Brain microvascular endothelial cell (primary cell): ENCODE measurements around the gene SLF2.

ENCODE experiments used
- DNase-seq: peaks from one replicate; pipeline ENCODE4 v3.0.0-alpha.2; 2020
- H3K27ac ChIP-seq: fragments of 250-450 bp; sonication (Bioruptor Pico); 2 replicates; pipeline ENCODE4 v1.5.1; 2020; ENCODE audit warnings: mild to moderate bottlenecking, moderate library complexity
- H3K27me3 ChIP-seq: fragments of 250-450 bp; sonication (Bioruptor Pico); replicated peaks from 2 replicates; pipeline ENCODE4 v1.5.1; 2020; ENCODE audit warnings: mild to moderate bottlenecking
- H3K36me3 ChIP-seq: fragments of 250-450 bp; sonication (Bioruptor Pico); replicated peaks from 2 replicates; pipeline ENCODE4 v1.5.1; 2020; ENCODE audit warnings: mild to moderate bottlenecking
- H3K4me3 ChIP-seq: 2 replicates; pipeline ENCODE4 v1.5.1; 2011; ENCODE audit warnings: low read depth, mild to moderate bottlenecking, control low read depth, low read length, moderate library complexity
- in situ Hi-C: cut with HindIII; loops from 2 replicates; pipeline ENCODE4 v1.10.0; 2017; ENCODE audit warnings: low sequenced_read_pairs, low pct_ligation_motif_present
- TF ChIP-seq, protein P1 (sequence below): IDR thresholded peaks from 2 replicates; pipeline ENCODE4 v1.5.1; 2011; ENCODE audit warnings: low read depth, mild to moderate bottlenecking, moderate library complexity, low read length, control low read depth, inconsistent platforms; ENCODE audit errors: missing control alignments

The SLF2 gene

GRCh38 chr10:100911472-100911871 lies 1.3 kb upstream of the SLF2 start:
- Histone ChIP-seq H3K27me3 (no peaks in the 10 kb centered on the region), H3K36me3 (no peaks in the 10 kb centered on the region), H3K27ac (no peak overlapping the region), H3K4me3 (no peak overlapping the region)
- in situ Hi-C loops = no loop called here
- no peak for DNase-seq
- TF ChIP-seq, protein P1, sequence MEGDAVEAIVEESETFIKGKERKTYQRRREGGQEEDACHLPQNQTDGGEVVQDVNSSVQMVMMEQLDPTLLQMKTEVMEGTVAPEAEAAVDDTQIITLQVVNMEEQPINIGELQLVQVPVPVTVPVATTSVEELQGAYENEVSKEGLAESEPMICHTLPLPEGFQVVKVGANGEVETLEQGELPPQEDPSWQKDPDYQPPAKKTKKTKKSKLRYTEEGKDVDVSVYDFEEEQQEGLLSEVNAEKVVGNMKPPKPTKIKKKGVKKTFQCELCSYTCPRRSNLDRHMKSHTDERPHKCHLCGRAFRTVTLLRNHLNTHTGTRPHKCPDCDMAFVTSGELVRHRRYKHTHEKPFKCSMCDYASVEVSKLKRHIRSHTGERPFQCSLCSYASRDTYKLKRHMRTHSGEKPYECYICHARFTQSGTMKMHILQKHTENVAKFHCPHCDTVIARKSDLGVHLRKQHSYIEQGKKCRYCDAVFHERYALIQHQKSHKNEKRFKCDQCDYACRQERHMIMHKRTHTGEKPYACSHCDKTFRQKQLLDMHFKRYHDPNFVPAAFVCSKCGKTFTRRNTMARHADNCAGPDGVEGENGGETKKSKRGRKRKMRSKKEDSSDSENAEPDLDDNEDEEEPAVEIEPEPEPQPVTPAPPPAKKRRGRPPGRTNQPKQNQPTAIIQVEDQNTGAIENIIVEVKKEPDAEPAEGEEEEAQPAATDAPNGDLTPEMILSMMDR = no peak

- Histone ChIP-seq H3K27me3 (no peaks in the 10 kb centered on the region), H3K36me3 (no peaks in the 10 kb centered on the region), H3K4me3 (peak overlapping the region; percentile 50), H3K27ac (peak overlapping the region; percentile 79)
- in situ Hi-C loops = no loop called here
- TF ChIP-seq, protein P1 = no peak
- DNase-seq = peak; percentile 29
These were observed 654 bp upstream of the SLF2 start for GRCh38 chr10:100912013-100912604.

DNA sequence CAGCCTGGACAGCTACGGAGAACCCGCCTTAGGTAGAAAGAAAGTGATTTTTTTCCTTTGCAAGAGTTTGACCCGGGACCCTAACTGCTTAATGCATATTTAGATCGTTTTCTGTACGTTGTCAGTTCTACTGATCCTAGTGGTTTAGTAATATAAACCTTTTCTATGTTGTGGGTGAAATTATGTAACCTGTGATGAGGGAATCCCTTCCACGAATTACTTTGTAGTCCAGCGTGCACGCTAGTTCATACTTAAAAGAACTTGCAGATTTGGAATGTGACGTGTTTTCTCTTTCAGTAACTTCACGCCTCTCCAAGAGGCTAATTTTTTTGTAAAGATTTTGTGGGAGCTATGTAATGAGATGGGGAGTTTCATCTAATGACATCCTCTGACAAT lies 705 bp downstream of the SLF2 start:
- Histone ChIP-seq H3K4me3 (peak overlapping the region; percentile 97), H3K27ac (no peak overlapping the region), H3K27me3 (no peaks in the 10 kb centered on the region), H3K36me3 (peaks cover 7% of the 10 kb centered on the region)
- in situ Hi-C loops = no loop called here
- TF ChIP-seq, protein P1 = no peak
- no peak for DNase-seq

DNA sequence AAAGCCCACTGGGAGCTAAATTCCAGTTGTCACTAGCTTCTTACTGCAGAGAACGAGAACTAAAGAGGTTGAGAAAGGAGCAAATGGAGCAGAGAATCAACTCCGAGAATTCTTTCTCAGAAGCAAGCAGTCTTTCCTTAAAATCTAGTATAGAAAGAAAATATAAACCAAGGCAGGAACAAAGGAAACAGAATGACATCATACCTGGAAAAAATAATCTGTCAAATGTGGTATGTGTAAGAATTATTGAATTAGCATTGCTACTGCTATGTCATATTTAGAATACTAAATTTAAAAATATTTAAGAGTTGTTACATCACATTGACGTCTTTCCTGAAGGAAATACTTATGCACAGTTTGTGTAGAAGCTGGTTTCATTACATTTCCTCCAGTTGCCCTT lies 4.3 kb downstream of the SLF2 start:
- Histone ChIP-seq H3K27ac (no peak overlapping the region), H3K27me3 (no peaks in the 10 kb centered on the region), H3K4me3 (no peak overlapping the region), H3K36me3 (peaks cover 33% of the 10 kb centered on the region)
- in situ Hi-C loops = no loop called here
- no peak for DNase-seq
- TF ChIP-seq, protein P1 = no peak

DNA sequence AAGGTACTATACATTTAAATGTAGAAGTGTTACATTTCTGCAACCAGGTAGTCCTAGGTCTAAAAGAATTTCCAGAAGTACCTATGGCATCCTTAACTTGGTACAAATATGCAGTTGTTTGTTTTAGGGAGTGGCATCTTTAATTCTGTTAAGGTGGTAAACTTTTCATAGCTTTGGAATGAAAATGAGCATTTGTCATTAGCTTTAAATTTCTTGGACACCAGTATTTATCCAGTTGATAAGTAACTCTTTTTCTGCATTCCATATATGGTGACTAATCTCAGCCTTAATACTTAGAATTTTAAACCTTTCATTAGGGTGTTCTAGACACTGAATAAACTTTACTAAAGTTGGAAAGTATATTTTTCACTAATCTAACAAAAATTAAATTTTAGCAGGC lies 10.8 kb downstream of the SLF2 start:
- no peak for DNase-seq
- H3K27me3 ChIP-seq = no peaks in the 10 kb centered on the region
- TF ChIP-seq, protein P1 = no peak
- H3K36me3 ChIP-seq = peaks cover 62% of the 10 kb centered on the region
- no peak overlapping the region for H3K27ac ChIP-seq
- in situ Hi-C loops = no loop called here
- no peak overlapping the region for H3K4me3 ChIP-seq

- in situ Hi-C loops = no loop called here
- TF ChIP-seq, protein P1 = no peak
- Histone ChIP-seq H3K4me3 (no peak overlapping the region), H3K36me3 (peaks cover 66% of the 10 kb centered on the region), H3K27me3 (no peaks in the 10 kb centered on the region), H3K27ac (no peak overlapping the region)
- no peak for DNase-seq
These were observed 14.5 kb downstream of the SLF2 start for GRCh38 chr10:100927266-100927665.
